OCI-LY1 (cell line): ENCODE data around the gene TRIM74.
"Not testable (repeated sequence)": the region's sequence is repeated elsewhere in the genome, so short reads cannot be mapped to it uniquely, and the experiment has no call there.

Source experiments
- EZH2 ChIP-seq: fragments of 200-600 bp; sonication (generic), shearing (Covaris generic); IDR thresholded peaks from 2 replicates; pipeline ENCODE4 v1.8.0; 2017; ENCODE audit warnings: borderline replicate concordance, mixed run types, mild to moderate bottlenecking, antibody characterized with exemption, low read length, moderate library complexity, mixed read lengths
- TF ChIP-seq, protein P1 (sequence below): fragments of 200-600 bp; sonication (generic), shearing (Covaris generic); IDR thresholded peaks from 2 replicates; pipeline ENCODE4 v1.5.1; 2017; ENCODE audit warnings: mild to moderate bottlenecking, antibody characterized with exemption, low read length, moderate library complexity, mixed read lengths

DNA sequence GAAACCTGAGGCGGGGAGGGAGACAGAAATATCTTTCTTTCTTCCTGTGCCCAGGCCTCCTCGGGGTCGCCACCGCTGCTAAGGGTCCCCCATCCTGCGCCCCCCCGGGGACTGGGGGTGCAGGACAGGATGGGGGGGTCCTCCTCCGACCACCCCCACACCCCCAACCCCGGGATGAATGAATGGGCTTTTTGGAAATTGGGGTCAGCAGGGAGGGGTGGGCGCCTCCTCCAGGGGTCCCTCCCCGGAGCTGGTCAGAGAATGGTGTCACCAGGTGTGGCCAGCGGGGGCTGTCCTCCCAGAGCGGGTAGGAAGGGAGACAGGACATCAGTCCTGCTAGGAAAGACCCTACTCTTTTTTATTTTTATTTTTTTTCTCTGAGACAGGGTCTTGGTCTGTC lies 7.2 kb upstream of the TRIM74 start:
- TF ChIP-seq, protein P1, sequence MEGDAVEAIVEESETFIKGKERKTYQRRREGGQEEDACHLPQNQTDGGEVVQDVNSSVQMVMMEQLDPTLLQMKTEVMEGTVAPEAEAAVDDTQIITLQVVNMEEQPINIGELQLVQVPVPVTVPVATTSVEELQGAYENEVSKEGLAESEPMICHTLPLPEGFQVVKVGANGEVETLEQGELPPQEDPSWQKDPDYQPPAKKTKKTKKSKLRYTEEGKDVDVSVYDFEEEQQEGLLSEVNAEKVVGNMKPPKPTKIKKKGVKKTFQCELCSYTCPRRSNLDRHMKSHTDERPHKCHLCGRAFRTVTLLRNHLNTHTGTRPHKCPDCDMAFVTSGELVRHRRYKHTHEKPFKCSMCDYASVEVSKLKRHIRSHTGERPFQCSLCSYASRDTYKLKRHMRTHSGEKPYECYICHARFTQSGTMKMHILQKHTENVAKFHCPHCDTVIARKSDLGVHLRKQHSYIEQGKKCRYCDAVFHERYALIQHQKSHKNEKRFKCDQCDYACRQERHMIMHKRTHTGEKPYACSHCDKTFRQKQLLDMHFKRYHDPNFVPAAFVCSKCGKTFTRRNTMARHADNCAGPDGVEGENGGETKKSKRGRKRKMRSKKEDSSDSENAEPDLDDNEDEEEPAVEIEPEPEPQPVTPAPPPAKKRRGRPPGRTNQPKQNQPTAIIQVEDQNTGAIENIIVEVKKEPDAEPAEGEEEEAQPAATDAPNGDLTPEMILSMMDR = not testable (repeated sequence)
- TF ChIP-seq EZH2 = not testable (repeated sequence)
